Activated T-helper 2 cell treated with anti-CD3 and anti-CD28 coated beads, Interferon-gamma antibody, Interleukin-2, Interleukin-4, amounts not matched to agents 10 μg/mL and 5 μg/mL and 100 μg/mL, durations not matched to agents 14 hours and 24 hours and 36 hours (primary cell): ENCODE data around the gene GBX1. TPM values are rescaled to one million over a fixed set of nuclear protein-coding genes. Genes with fewer than 3 reads are reported as not detected.

Source experiments
- DNase-seq: peaks from one replicate; pipeline ENCODE4 v3.0.0; 2021; ENCODE audit warnings: low spot score
- H3K27ac Mint-ChIP-seq: one replicate; pipeline ENCODE4 v1.8.0; 2021; ENCODE audit warnings: mixed read lengths
- H3K27me3 Mint-ChIP-seq: one replicate; pipeline ENCODE4 v1.8.0; 2021; ENCODE audit warnings: low read depth, mixed read lengths
- H3K36me3 Mint-ChIP-seq: one replicate; pipeline ENCODE4 v1.8.0; 2021; ENCODE audit warnings: low read depth, mixed read lengths
- H3K4me1 Mint-ChIP-seq: one replicate; pipeline ENCODE4 v1.8.0; 2021; ENCODE audit warnings: low read depth, mixed read lengths
- H3K4me3 Mint-ChIP-seq: one replicate; pipeline ENCODE4 v1.8.0; 2021; ENCODE audit warnings: low read depth, mild to moderate bottlenecking, moderate library complexity, mixed read lengths
- H3K9me3 Mint-ChIP-seq: one replicate; pipeline ENCODE4 v1.8.0; 2021; ENCODE audit warnings: mixed read lengths
- intact Hi-C: fragments of 100-400 bp; cut with micrococcal nuclease; formaldehyde crosslinking; loops from one replicate; pipeline ENCODE4 v1.15.1; 2023
- total RNA-seq: library from RNA; stranded (reverse); gene quantifications from 2 replicates; pipeline ENCODE4 v1.2.3, GENCODE V29; 2022

Gene GBX1
- total RNA-seq, 1 donor from 2014 or later = not detected

DNA sequence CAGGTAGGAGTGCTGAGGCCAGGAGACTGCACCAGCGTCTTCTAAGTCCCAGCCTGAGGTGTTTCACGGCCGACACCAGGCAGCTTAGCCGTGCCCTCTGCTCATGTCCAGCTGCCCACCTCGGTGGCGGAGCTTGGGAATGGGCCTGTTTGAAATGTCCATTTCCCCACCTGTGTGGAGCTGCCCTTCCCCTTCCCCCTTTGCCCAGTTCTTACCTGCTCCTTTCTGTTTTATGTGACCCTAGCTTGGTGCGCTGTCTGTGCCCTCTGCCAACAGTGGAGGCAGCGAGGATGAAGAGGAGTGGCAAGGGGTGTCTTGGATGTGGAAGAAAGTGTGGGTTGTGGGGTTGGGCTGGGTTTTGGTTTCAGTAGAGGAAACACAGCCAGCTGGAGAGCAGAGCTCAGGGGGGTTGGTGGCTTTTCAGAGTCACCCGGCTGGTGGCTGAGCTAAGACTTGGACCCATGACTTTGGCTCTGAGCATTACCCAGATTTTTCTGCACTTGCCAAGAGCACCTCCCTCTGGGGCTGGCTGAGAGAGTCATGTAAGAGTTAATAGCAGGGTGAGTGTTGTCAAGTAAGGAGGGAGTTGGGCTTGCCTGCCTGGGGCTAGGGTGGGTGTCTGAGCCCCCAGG is 37.4 kb downstream of the GBX1 start:
- no peak overlapping the region for H3K27ac Mint-ChIP-seq
- intact Hi-C loops = no loop called here
- H3K36me3 Mint-ChIP-seq = no peaks in the 10 kb centered on the region
- DNase-seq = no peak
- no peak overlapping the region for H3K4me3 Mint-ChIP-seq
- no peaks in the 10 kb centered on the region for H3K9me3 Mint-ChIP-seq
- H3K4me1 Mint-ChIP-seq = no peaks in the 10 kb centered on the region
- H3K27me3 Mint-ChIP-seq = no peaks in the 10 kb centered on the region

DNA sequence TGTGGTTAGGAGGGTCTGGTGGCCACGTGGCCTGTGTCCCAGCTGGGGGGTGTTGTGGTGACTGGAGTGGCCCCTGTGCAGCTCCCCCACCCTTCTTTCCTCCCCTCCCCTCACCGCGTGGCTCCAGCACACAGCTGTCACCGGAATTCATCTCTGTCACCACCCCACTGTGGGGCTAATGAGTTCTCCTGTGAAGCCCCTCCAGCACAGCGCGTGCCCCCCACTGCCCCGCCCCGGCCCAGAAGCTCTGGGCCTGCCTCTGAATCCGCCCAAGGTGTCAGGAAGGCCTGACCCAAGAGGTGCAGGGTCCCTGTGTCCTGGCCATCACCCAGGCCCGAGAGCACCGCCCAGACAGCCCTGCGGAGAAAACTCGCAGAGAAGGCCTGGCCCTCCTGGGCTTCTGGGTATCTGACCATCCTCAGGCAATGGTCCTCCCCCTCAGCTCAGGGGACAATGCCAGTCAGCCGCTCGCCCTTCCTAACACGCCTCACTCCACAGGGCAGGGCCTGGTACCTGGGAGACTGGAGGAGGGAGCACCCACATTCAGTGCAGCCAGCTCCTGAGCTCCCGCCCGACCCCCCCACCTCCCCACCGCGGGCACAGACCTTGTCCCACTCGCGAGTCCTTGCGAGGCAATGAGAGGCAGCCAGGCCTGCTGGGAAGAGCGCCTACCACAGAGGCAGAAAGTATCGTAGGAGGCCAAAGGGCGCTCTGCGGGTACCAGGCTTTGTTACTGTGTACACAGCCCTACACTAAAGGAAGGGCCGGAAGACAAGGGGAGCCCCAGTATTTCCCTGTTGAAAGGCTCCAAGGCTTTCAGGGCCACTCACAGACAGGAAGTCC is 38.2 kb downstream of the GBX1 start:
- intact Hi-C loops = no loop called here
- H3K4me1 Mint-ChIP-seq = no peaks in the 10 kb centered on the region
- H3K9me3 Mint-ChIP-seq = no peaks in the 10 kb centered on the region
- no peak overlapping the region for H3K4me3 Mint-ChIP-seq
- no peak for DNase-seq
- no peaks in the 10 kb centered on the region for H3K36me3 Mint-ChIP-seq
- H3K27ac Mint-ChIP-seq = no peak overlapping the region
- no peaks in the 10 kb centered on the region for H3K27me3 Mint-ChIP-seq

DNA sequence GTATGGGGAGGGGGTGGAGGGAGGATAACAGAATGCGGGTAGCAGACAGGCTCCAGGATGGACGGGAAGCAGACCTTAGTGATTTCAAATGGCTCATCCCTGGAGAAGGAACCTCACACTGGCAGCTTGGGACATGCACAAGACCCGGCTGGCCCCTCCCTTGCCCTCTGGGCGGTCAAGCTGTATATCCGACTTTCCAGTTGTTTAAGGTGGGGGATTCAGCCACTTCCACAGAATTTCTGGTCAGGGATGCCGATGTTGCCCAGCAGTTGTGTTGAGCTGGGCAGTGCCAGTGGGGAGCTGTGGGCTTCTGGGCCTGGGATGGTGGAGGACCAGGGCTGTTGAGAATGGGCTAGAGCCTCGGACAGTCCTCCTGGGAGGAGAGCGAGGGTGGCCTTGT is 38.8 kb downstream of the GBX1 start:
- Mint-ChIP-seq H3K27me3 (no peaks in the 10 kb centered on the region), H3K4me3 (no peak overlapping the region), H3K36me3 (peaks cover 4% of the 10 kb centered on the region), H3K27ac (no peak overlapping the region), H3K4me1 (no peaks in the 10 kb centered on the region), H3K9me3 (no peaks in the 10 kb centered on the region)
- DNase-seq = no peak
- intact Hi-C loops = no loop called here

DNA sequence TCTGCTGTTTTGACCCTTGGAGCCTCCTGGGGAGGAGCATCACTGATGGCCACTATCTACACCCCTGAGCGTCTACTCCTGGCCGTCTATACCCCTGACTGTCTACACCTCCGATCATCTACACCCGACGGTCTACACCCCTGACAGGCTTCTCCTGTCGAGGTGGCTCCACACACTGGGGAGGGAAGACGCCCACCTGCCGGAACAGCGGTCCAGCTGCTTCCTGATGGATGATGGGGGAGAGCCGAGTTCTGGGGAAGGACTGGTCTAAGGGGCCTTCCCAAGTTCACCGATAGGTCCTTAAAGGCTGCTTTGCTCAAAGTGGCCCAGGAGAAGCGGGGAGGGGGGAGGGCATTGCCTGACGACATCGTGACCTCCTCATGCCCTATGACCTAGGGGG is 39.4 kb downstream of the GBX1 start:
- DNase-seq = no peak
- no peak overlapping the region for H3K4me3 Mint-ChIP-seq
- no peaks in the 10 kb centered on the region for H3K4me1 Mint-ChIP-seq
- peaks cover 9% of the 10 kb centered on the region for H3K36me3 Mint-ChIP-seq
- no peak overlapping the region for H3K27ac Mint-ChIP-seq
- no peaks in the 10 kb centered on the region for H3K27me3 Mint-ChIP-seq
- intact Hi-C loops = no loop called here
- H3K9me3 Mint-ChIP-seq = no peaks in the 10 kb centered on the region

DNA sequence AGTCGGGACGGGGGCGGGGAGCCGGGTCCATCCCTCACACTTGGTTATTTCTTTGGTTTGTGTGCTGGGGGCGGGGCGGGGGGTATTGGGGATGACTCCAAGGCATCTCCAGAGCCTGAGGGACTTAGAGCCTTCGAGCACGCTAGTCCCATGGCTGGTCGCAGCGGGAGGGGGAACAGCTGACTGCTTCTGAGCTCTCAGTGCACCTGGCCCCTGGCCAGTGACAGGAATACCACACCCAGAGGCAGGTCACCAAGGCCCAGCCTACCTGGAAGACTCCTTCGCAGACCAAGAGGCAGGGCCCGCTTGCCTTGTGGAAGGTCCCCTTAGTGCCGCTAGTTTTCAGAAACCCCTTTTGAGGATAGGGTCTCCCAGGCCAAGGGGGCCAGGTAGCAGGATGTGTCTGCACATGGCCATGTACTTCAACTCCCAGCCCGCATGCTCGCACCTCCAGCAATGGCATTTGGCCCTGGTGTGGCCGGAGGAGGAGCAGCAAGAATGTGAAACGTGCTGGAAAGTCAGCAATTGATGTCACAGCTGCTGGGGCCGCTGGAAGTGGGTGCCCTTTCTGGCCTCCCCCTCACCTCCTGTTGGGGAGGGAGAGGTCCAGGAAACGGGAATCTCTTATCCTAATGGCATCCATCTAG is 40.9 kb downstream of the GBX1 start:
- H3K4me1 Mint-ChIP-seq = no peaks in the 10 kb centered on the region
- intact Hi-C loops = no loop called here
- H3K27me3 Mint-ChIP-seq = no peaks in the 10 kb centered on the region
- no peak overlapping the region for H3K27ac Mint-ChIP-seq
- H3K9me3 Mint-ChIP-seq = no peaks in the 10 kb centered on the region
- H3K4me3 Mint-ChIP-seq = no peak overlapping the region
- H3K36me3 Mint-ChIP-seq = peaks cover 9% of the 10 kb centered on the region
- DNase-seq = no peak

DNA sequence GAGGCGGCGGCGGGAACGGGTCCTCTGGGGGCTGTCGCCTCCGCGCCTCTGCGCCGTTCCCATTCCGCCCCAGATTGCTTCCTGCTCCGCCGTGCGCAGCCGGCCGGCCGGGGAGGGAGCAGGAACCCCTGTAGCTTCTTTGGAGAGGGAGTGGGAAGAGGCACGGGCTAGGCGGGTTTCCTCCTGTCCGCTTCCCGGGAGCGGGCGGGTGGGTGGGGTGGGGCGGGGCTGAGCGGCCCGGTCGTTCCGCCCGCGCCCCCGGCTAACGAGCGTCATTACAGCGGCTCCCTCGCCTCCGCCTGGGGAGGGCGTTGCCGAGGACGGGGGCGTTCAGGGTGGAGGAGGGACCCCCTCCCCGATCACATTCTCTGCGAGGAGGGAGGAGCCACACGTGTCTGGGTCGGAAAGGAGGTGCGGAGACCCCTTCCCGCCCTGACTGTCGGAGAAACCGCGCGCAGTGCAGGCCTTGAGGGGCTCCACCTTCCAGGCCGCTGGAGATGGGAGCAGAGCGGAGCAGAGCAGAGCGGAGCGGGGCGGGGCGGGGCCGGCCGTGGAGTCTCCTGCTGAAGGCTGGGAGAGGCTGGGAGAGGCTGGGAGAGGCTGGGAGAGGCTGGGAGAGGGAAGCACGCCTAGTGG is 41.5 kb downstream of the GBX1 start:
- no peaks in the 10 kb centered on the region for H3K27me3 Mint-ChIP-seq
- H3K4me3 Mint-ChIP-seq = no peak overlapping the region
- no peaks in the 10 kb centered on the region for H3K9me3 Mint-ChIP-seq
- intact Hi-C loops = no loop called here
- no peaks in the 10 kb centered on the region for H3K4me1 Mint-ChIP-seq
- DNase-seq = no peak
- no peak overlapping the region for H3K27ac Mint-ChIP-seq
- H3K36me3 Mint-ChIP-seq = peaks cover 9% of the 10 kb centered on the region

DNA sequence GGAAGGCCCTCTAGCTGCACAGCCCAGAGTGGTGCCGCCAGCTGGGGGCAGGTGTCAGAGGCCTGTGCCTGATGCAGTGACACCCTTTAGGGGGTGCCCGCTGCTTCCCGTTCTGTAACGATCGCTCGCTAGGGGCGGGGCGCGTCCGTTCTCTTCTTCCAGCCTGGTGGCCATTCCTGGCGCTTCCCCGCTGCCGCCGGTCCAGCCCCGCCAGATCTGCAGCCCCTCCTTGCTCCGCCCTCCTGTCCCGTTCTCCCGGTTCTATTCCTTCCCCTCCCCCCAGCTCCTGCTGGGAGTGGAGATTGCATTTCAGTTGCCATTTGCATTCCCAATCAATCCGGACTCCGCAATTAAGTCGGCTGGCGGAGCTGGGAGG is 42.0 kb downstream of the GBX1 start:
- H3K9me3 Mint-ChIP-seq = no peaks in the 10 kb centered on the region
- DNase-seq = no peak
- no peak overlapping the region for H3K4me3 Mint-ChIP-seq
- H3K27ac Mint-ChIP-seq = no peak overlapping the region
- H3K27me3 Mint-ChIP-seq = no peaks in the 10 kb centered on the region
- peaks cover 12% of the 10 kb centered on the region for H3K36me3 Mint-ChIP-seq
- no peaks in the 10 kb centered on the region for H3K4me1 Mint-ChIP-seq
- intact Hi-C loops = no loop called here

DNA sequence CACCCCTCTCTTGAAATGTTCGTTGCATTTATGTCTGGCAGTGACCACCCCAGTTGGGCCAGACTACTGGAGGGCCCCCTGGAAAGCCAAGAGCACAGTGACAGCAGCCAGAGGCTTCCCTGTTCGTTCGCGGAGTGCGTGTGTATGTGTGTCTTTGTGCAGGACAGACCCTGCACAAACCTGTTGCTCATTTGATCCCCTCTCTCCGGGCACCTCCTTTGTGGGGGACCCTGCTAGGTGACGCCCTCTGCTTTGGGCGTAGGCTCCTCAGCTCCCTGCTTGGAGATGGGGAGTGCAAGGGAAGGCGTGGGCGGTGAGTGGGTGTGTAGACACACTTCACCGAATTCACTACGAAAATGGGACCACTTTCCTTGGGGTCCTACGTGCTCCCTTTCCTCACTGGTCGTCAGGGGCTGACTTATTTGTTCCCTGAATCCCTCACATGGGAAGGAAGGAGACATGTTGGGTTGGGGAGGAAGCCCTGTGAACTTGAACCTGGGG is 42.5 kb downstream of the GBX1 start:
- Mint-ChIP-seq H3K4me1 (no peaks in the 10 kb centered on the region), H3K27ac (no peak overlapping the region), H3K9me3 (no peaks in the 10 kb centered on the region), H3K36me3 (peaks cover 13% of the 10 kb centered on the region), H3K27me3 (no peaks in the 10 kb centered on the region), H3K4me3 (no peak overlapping the region)
- DNase-seq = no peak
- intact Hi-C loops = loop anchor here (1.0 to 5.0 kb wide), 2 partner anchors 47 to 107 kb away; partner anchors contain the start of gene CHPF2

DNA sequence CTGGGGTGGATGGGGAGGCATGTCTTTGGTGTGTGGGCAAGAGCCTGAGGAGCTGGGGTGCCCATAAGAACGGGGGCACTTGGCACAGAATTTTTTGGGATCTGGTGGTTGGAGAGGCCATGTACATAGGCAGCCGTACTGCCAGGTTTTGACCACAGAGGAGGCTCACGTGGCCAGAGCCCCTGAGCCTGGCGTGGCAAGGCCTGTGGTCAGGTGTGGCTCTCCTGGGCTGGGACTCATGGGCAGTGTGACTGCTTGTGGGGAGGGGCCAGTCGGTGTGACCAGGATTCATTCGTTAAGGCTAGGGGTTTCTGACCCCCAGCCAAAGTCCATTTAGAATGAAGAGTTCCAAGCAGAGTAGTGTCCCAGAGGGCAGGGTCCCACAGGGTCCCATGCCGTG is 43.0 kb downstream of the GBX1 start:
- Mint-ChIP-seq H3K27me3 (no peaks in the 10 kb centered on the region), H3K4me1 (no peaks in the 10 kb centered on the region), H3K36me3 (peaks cover 13% of the 10 kb centered on the region), H3K27ac (no peak overlapping the region), H3K4me3 (no peak overlapping the region), H3K9me3 (no peaks in the 10 kb centered on the region)
- no peak for DNase-seq
- intact Hi-C loops = loop anchor here (1.0 to 5.0 kb wide), 2 partner anchors 48 to 108 kb away; partner anchors contain the start of gene CHPF2

DNA sequence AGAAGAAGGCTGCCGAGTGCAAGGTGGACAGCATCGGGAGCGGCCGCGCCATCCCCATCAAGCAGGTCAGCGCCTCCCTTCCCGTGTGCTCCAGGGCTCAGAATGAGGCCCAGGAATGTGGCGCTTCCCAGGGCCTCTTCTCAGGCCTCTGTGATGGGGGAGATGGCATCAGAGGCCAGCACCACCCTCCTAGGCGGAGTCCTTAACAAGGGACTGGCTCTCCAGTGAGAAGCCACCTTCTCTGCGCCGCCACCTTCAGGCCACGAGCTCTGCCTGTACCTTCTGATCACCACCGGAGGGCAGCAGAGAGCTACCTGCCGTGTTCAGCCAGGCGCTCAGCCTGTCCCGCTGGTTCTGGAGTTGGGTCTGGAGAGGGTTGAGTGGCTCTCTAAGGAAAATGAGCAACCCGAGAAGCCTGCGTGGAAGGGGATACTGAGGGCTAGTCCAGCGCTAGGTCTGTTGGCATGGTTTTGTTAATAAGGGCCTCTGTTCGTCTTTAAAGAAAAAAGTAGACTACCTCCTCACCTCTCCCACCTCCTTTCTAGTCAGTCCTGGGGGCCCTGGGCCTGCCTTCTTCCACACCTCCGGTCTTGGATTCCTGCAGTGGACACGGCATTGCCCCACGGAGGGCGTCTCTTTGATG is 43.6 kb downstream of the GBX1 start:
- peaks cover 13% of the 10 kb centered on the region for H3K36me3 Mint-ChIP-seq
- no peaks in the 10 kb centered on the region for H3K27me3 Mint-ChIP-seq
- H3K4me3 Mint-ChIP-seq = no peak overlapping the region
- H3K9me3 Mint-ChIP-seq = no peaks in the 10 kb centered on the region
- no peak overlapping the region for H3K27ac Mint-ChIP-seq
- DNase-seq = peak; percentile 71
- H3K4me1 Mint-ChIP-seq = no peaks in the 10 kb centered on the region
- intact Hi-C loops = loop anchor here (1.0 to 5.0 kb wide), 2 partner anchors 48 to 108 kb away; partner anchors contain the start of gene CHPF2

DNA sequence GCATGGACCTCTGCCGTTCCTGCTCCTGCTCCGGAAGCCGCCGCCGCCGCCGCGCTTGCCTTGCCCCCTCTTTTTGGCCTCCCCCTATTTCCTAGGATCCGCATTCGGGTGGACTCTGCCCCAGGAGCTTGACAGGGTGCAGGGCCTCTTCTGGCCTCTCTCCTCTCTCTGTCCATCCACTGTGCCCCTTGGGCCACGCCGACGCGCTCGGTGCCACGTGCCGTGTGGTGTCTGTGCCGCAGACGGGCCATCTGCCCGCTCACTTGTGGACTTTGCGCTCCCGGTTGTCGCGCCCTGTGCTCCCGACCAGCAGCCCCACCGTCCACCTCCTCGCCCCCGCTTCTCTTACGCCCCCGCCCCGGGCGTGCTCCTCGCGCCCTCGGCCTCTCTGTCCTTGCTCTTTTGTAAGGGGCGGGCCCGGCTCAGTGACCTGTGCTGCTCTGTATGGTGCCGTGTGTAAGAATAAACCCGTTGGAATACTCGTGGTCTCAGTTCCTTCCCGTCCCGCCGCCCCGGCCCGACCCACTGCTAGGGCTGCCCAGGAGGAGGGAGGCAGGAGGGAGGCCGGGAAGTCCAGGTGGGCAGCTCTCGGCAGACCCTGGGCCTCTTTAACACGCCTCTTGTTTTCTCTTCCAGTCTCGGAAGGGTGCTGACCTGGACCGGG is 44.2 kb downstream of the GBX1 start:
- Mint-ChIP-seq H3K9me3 (no peaks in the 10 kb centered on the region), H3K27ac (no peak overlapping the region), H3K27me3 (no peaks in the 10 kb centered on the region), H3K36me3 (peaks cover 13% of the 10 kb centered on the region), H3K4me1 (no peaks in the 10 kb centered on the region), H3K4me3 (no peak overlapping the region)
- DNase-seq = no peak
- intact Hi-C loops = loop anchor here (5.0 kb wide), 1 partner anchor 109 kb away; the partner anchor contains the start of gene CHPF2

DNA sequence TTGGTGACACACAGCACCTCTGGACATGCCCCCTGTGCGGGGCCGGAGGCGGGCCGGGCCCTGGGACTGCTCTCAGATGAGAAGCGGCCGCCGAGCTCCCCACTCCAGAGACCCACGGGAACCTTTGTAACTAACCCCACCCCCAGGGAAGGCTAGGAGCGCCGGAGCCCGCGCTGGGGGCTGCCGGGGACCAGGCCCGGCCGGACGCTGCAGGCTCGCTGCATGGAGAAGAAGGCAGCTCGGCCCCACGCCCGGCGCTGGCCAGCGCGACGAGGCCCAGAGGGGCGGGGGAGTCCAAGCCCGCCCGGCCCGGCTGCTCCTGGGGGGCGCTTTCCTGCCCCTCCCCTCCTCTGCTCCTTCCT is 44.7 kb downstream of the GBX1 start:
- Mint-ChIP-seq H3K27ac (no peak overlapping the region), H3K4me1 (no peaks in the 10 kb centered on the region), H3K27me3 (no peaks in the 10 kb centered on the region), H3K36me3 (peaks cover 13% of the 10 kb centered on the region), H3K4me3 (no peak overlapping the region), H3K9me3 (no peaks in the 10 kb centered on the region)
- intact Hi-C loops = loop anchor here (5.0 kb wide), 1 partner anchor 110 kb away; the partner anchor contains the start of gene CHPF2
- no peak for DNase-seq
